Erythroblast (primary cell): ENCODE data around the gene ADISSP.

Experiments
- GATA1 ChIP-seq: IDR thresholded peaks from 2 replicates; pipeline ENCODE4 v1.6.1; 2011; ENCODE audit warnings: low read depth, mild to moderate bottlenecking, control low read depth, low read length, moderate library complexity
- POLR2A ChIP-seq: IDR thresholded peaks from 2 replicates; pipeline ENCODE4 v1.6.1; 2011; ENCODE audit warnings: mild to moderate bottlenecking, low read length

DNA sequence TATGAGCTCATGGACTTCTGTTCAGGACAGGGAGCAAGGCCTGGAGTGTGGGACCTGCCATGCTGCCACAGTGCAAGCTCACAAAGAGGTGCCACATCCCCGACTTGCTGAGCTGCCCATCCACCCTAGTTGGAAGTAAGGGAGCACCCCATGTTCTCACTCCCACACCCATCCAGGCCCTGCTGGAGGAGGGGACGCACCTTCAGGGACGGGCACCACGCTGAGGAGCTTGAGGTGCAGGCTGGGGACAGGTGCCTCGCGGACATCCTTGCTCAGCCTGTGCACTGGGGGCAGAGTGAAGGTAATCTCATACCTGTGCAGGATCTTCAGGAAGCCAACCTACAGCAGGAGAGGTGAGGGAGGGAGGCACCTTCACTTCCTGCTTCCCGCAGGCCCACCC is 12.3 kb downstream of the ADISSP start:
- no peak for TF ChIP-seq POLR2A
- TF ChIP-seq GATA1 = no peak
